ENCODE results near the gene GNAO1. TPM values are rescaled to one million over a fixed set of nuclear protein-coding genes. Genes with fewer than 3 reads are reported as not detected.

Gene GNAO1
- polyA plus RNA-seq, 1 experiment: 0.01 TPM

DNA sequence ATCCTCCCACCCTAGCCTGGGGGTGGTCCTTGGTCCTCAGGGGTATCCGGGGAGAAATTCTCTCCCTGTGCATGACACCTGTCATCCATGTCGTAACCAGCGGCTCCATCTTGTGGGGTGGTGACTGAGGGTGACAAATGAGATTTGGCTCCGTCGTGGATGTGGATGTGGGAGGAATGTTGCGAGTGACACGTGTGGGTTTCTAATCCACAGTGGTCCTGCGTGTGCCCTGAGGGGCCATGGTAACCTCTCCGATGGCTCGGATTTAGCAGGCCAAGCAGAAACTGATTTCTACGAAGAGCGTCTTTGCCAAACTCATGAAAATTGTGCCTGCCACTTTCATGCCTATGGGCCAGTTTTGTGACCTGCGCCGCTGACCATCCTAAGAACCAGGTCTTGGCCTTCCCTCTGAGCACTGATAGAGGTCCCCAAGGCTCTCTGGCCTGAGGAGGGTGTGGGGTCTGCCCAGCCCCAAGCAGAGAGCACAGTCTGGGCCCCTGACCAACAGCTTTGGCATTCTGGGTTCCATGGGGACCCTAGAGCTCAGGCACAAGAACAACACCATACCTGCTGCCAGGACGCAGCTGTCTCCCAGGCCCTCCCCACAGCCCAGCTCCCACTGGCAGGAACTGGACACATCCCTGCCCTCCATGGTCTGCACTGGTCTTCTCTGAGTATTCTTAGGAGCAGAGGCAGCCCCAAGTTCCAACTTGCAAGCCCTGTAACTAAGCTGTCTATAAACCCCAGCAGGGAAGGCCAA lies 155.0 kb downstream of the GNAO1 start:
- no peaks in the 10 kb centered on the region for H3K27me3 ChIP-seq (ENCODE audit: control insufficient read depth, insufficient read depth, low read length)
- H3K9me3 ChIP-seq (ENCODE audit: control insufficient read depth, insufficient read depth, low read length): no peaks in the 10 kb centered on the region; the same call in 1 of the 2 replicates
- DNase-seq (ENCODE audit: low read depth, low spot score): no peak
- ChIA-PET CTCF (interaction anchor here (1.8 kb wide), 1 partner anchor 28 kb away, joined by 7 read pairs; no protein-coding TSS in a partner anchor), POLR2A (no interaction called here)
- TF ChIP-seq, protein P1, sequence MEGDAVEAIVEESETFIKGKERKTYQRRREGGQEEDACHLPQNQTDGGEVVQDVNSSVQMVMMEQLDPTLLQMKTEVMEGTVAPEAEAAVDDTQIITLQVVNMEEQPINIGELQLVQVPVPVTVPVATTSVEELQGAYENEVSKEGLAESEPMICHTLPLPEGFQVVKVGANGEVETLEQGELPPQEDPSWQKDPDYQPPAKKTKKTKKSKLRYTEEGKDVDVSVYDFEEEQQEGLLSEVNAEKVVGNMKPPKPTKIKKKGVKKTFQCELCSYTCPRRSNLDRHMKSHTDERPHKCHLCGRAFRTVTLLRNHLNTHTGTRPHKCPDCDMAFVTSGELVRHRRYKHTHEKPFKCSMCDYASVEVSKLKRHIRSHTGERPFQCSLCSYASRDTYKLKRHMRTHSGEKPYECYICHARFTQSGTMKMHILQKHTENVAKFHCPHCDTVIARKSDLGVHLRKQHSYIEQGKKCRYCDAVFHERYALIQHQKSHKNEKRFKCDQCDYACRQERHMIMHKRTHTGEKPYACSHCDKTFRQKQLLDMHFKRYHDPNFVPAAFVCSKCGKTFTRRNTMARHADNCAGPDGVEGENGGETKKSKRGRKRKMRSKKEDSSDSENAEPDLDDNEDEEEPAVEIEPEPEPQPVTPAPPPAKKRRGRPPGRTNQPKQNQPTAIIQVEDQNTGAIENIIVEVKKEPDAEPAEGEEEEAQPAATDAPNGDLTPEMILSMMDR (IDR thresholded peaks at IDR 0.05; ENCODE audit: low read depth, low read length): no peak
- no peak overlapping the region for H3K4me3 ChIP-seq (ENCODE audit: low read depth, low read length)
- H3K27ac ChIP-seq (ENCODE audit: low read depth, low read length): no peak overlapping the region

GRCh38 chr16:56347166-56347565 lies 155.9 kb downstream of the GNAO1 start:
- no peak for DNase-seq (ENCODE audit: low read depth, low spot score)
- no peaks in the 10 kb centered on the region for H3K27me3 ChIP-seq (ENCODE audit: control insufficient read depth, insufficient read depth, low read length)
- H3K27ac ChIP-seq (ENCODE audit: low read depth, low read length): no peak overlapping the region
- CTCF ChIA-PET: interaction anchor here (1.1 to 1.8 kb wide), 3 partner anchors 9 to 29 kb away, joined by 6 to 7 read pairs (median 7); no protein-coding TSS in a partner anchor
- POLR2A ChIA-PET: no interaction called here
- H3K9me3 ChIP-seq (ENCODE audit: control insufficient read depth, insufficient read depth, low read length): no peaks in the 10 kb centered on the region; the same call in 1 of the 2 replicates
- H3K4me3 ChIP-seq (ENCODE audit: low read depth, low read length): no peak overlapping the region
- TF ChIP-seq, protein P1 (IDR thresholded peaks at IDR 0.05; ENCODE audit: low read depth, low read length): no peak

DNA sequence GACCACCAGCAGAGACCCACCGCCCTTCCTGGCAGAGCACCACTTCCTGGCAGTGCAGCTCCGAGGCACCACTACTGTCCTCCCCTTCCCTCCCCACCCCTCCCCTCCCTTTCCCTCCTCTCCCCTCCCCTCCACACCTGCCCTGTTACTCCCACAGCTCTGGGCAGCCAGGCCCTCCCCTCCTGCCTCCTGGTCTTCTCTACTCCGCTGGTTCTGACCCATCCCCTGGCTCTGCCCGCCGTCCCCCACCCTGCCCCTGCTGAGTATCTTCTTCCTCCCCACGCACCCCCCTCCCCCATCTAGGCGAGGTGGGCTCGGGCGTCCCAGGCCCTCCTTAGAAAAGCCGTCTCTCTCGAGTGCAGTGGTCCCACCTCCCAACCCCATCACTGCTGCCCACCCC lies 156.4 kb downstream of the GNAO1 start:
- CTCF ChIA-PET: interaction anchor here (1.1 to 1.8 kb wide), 3 partner anchors 9 to 29 kb away, joined by 6 to 7 read pairs (median 7); no protein-coding TSS in a partner anchor
- DNase-seq (ENCODE audit: low read depth, low spot score): no peak

GRCh38 chr16:56348168-56349085 lies 157.1 kb downstream of the GNAO1 start:
- DNase-seq (ENCODE audit: low read depth, low spot score): no peak
- H3K9me3 ChIP-seq (ENCODE audit: control insufficient read depth, insufficient read depth, low read length): no peaks in the 10 kb centered on the region; the same call in 1 of the 2 replicates

More for the DNA sequence above, 156.4 kb downstream of the GNAO1 start:
- POLR2A ChIA-PET: no interaction called here
- TF ChIP-seq, protein P1 (IDR thresholded peaks at IDR 0.05; ENCODE audit: low read depth, low read length): no peak
- no peaks in the 10 kb centered on the region for H3K27me3 ChIP-seq (ENCODE audit: control insufficient read depth, insufficient read depth, low read length)
- H3K4me3 ChIP-seq (ENCODE audit: low read depth, low read length): no peak overlapping the region
- H3K9me3 ChIP-seq (ENCODE audit: control insufficient read depth, insufficient read depth, low read length): no peaks in the 10 kb centered on the region; the same call in 1 of the 2 replicates
- H3K27ac ChIP-seq (ENCODE audit: low read depth, low read length): no peak overlapping the region

More at GRCh38 chr16:56348168-56349085, 157.1 kb downstream of the GNAO1 start:
- H3K27ac ChIP-seq (ENCODE audit: low read depth, low read length): no peak overlapping the region
- ChIA-PET POLR2A (no interaction called here), CTCF (interaction anchor here (1.0 to 1.6 kb wide), 3 partner anchors 16 to 30 kb away, joined by 3 to 7 read pairs (median 4); no protein-coding TSS in a partner anchor)
- H3K27me3 ChIP-seq (ENCODE audit: control insufficient read depth, insufficient read depth, low read length): no peaks in the 10 kb centered on the region
- TF ChIP-seq, protein P1 (IDR thresholded peaks at IDR 0.05; ENCODE audit: low read depth, low read length): no peak
- H3K4me3 ChIP-seq (ENCODE audit: low read depth, low read length): no peak overlapping the region

All from AG04450 (cell line).